PC-9 (cell line): ENCODE results near the gene LIN7A. TPM values are rescaled to one million over a fixed set of nuclear protein-coding genes. Genes with fewer than 3 reads are reported as not detected.

Experiments used
- BruUV-seq: library from RNA; stranded (reverse); fragments of 400-500 nt; replicated peaks from 2 replicates; lab custom pipeline; 2021; lab: Mats Ljungman, UMichigan
- CTCF ChIA-PET: fragments of 300-600 bp; sonication (Branson Sonifier 250); formaldehyde crosslinking; loops from one replicate; lab custom pipeline; 2022; ENCODE audit warnings: antibody characterized with exemption; lab: Charles Lee
- POLR2A ChIA-PET: fragments of 300-600 bp; sonication (Branson Sonifier 250); formaldehyde crosslinking; loops from one replicate; lab custom pipeline; 2022; ENCODE audit warnings: antibody characterized with exemption; ENCODE audit not compliant: unreplicated experiment; lab: Charles Lee
- DNase-seq, 2 experiments: peaks; one replicate each; pipeline versions ENCODE4 v3.0.0 to v3.0.0-alpha.2; 2015 to 2022; ENCODE audit warnings: mixed read lengths in 1 of 2
- H2AFZ ChIP-seq: fragments of 200-600 bp; sonication (generic); 2 replicates; pipeline ENCODE4 v1.8.1; 2017; ENCODE audit warnings: antibody characterized with exemption
- H3F3A ChIP-seq: fragments of 200-600 bp; sonication (generic); 2 replicates; pipeline ENCODE4 v1.8.1; 2017; ENCODE audit warnings: antibody characterized with exemption, mild to moderate bottlenecking, low read depth; ENCODE audit not compliant: insufficient read depth
- H3K27ac ChIP-seq: fragments of 200-600 bp; sonication (generic); 2 replicates; pipeline ENCODE4 v1.6.1; 2016; ENCODE audit warnings: mixed run types
- H3K27me3 ChIP-seq: fragments of 200-600 bp; sonication (generic); 2 replicates; pipeline ENCODE4 v1.6.1; 2016; ENCODE audit warnings: low read depth, mixed run types; ENCODE audit not compliant: insufficient read depth
- H3K36me3 ChIP-seq: fragments of 200-600 bp; sonication (generic); 2 replicates; pipeline ENCODE4 v1.6.1; 2016; ENCODE audit warnings: low read depth, mixed run types
- H3K4me1 ChIP-seq: fragments of 200-600 bp; sonication (generic); replicated peaks from 2 replicates; pipeline ENCODE4 v1.6.1; 2016; ENCODE audit warnings: mixed run types; ENCODE audit not compliant: insufficient read depth
- H3K4me2 ChIP-seq: fragments of 200-600 bp; sonication (generic); 2 replicates; pipeline ENCODE4 v1.6.1; 2017; ENCODE audit warnings: mixed run types
- H3K4me3 ChIP-seq: fragments of 200-600 bp; sonication (generic); 2 replicates; pipeline ENCODE4 v1.6.1; 2016; ENCODE audit warnings: mixed run types
- H3K79me2 ChIP-seq: fragments of 200-600 bp; sonication (generic); 2 replicates; pipeline ENCODE4 v1.6.1; 2017; ENCODE audit warnings: low read depth, mixed run types
- H3K9me2 ChIP-seq: fragments of 200-600 bp; sonication (generic); 2 replicates; pipeline ENCODE4 v1.8.1; 2017; ENCODE audit warnings: mild to moderate bottlenecking; ENCODE audit not compliant: insufficient read depth
- H3K9me3 ChIP-seq: fragments of 200-600 bp; sonication (generic); 2 replicates; pipeline ENCODE4 v1.8.1; 2016; ENCODE audit warnings: low read depth; ENCODE audit not compliant: insufficient read depth
- H4K20me1 ChIP-seq: fragments of 200-600 bp; sonication (generic); 2 replicates; pipeline ENCODE4 v1.8.1; 2017; ENCODE audit not compliant: insufficient read depth
- CTCF ChIP-seq: fragments of 200-600 bp; sonication (generic); conservative IDR thresholded peaks from 2 replicates; pipeline ENCODE4 v1.6.1; 2017; ENCODE audit warnings: mixed run types, antibody characterized with exemption, mild to moderate bottlenecking, moderate library complexity
- EZH2 ChIP-seq: fragments of 200-600 bp; sonication (generic); IDR thresholded peaks from 2 replicates; pipeline ENCODE4 v1.8.0; 2017; ENCODE audit warnings: antibody characterized with exemption, low read depth
- intact Hi-C: fragments of 100-400 bp; cut with micrococcal nuclease; formaldehyde crosslinking; loops from one replicate; pipeline ENCODE4 v1.10.0; 2022; ENCODE audit not compliant: unreplicated experiment
- total RNA-seq: library from RNA; stranded (reverse); gene quantifications from 2 replicates; pipeline ENCODE4 v1.2.3, GENCODE V29; 2021

The LIN7A gene
- total RNA-seq, 1 experiment from 2014 or later = not detected

- Histone ChIP-seq H3F3A (no peaks in the 10 kb centered on the region), H3K9me3 (peaks cover 13% of the 10 kb centered on the region), H4K20me1 (no peaks in the 10 kb centered on the region), H3K4me3 (no peak overlapping the region), H3K4me2 (no peak overlapping the region), H3K27ac (no peak overlapping the region), H2AFZ (no peak overlapping the region), H3K79me2 (no peaks in the 10 kb centered on the region), H3K27me3 (no peaks in the 10 kb centered on the region), H3K36me3 (no peaks in the 10 kb centered on the region), H3K4me1 (peaks cover 12% of the 10 kb centered on the region), H3K9me2 (no peaks in the 10 kb centered on the region)
- DNase-seq = no peak
- no peak for TF ChIP-seq EZH2
- no peak for TF ChIP-seq CTCF
- CTCF ChIA-PET = interaction anchor here (0.6 kb wide), 1 partner anchor 388 kb away, joined by 5 read pairs; no protein-coding TSS in a partner anchor
- intact Hi-C loops = no loop called here
- BruUV-seq = no TSS peak
- POLR2A ChIA-PET = no interaction called here
Measured at GRCh38 chr12:80780746-80781145, 157.0 kb downstream of the LIN7A start.

- H3K4me1 ChIP-seq = peaks cover 12% of the 10 kb centered on the region
- no TSS peak for BruUV-seq
- CTCF ChIA-PET = no interaction called here
- no peaks in the 10 kb centered on the region for H4K20me1 ChIP-seq
- H3F3A ChIP-seq = no peaks in the 10 kb centered on the region
- H3K27me3 ChIP-seq = no peaks in the 10 kb centered on the region
- POLR2A ChIA-PET = interaction anchor here (0.5 kb wide), 1 partner anchor 306 kb away, joined by 4 read pairs; no protein-coding TSS in a partner anchor
- peak overlapping the region; percentile 83 for H2AFZ ChIP-seq
- TF ChIP-seq EZH2 (no peak), CTCF (no peak)
- intact Hi-C loops = no loop called here
- H3K9me3 ChIP-seq = peaks cover 13% of the 10 kb centered on the region
- H3K4me3 ChIP-seq = no peak overlapping the region
- no peaks in the 10 kb centered on the region for H3K9me2 ChIP-seq
- peak overlapping the region; percentile 75 for H3K27ac ChIP-seq
- H3K79me2 ChIP-seq = no peaks in the 10 kb centered on the region
- H3K4me2 ChIP-seq = peak overlapping the region; percentile 14; the same call in 1 of the 2 replicates
- H3K36me3 ChIP-seq = no peaks in the 10 kb centered on the region
- DNase-seq = peak; percentile 26 to 38
Measured at GRCh38 chr12:80778005-80778541, 159.7 kb downstream of the LIN7A start.

- Histone ChIP-seq H3K4me3 (no peak overlapping the region), H4K20me1 (no peaks in the 10 kb centered on the region), H2AFZ (peak overlapping the region; percentile 83), H3K79me2 (no peaks in the 10 kb centered on the region), H3K4me2 (peak overlapping the region; percentile 14; the same call in 1 of the 2 replicates), H3K9me2 (no peaks in the 10 kb centered on the region), H3K4me1 (peaks cover 12% of the 10 kb centered on the region), H3K36me3 (no peaks in the 10 kb centered on the region), H3K27me3 (no peaks in the 10 kb centered on the region), H3K27ac (peak overlapping the region; percentile 75), H3F3A (no peaks in the 10 kb centered on the region), H3K9me3 (peaks cover 13% of the 10 kb centered on the region)
- no peak for TF ChIP-seq EZH2
- TF ChIP-seq CTCF = no peak
- ChIA-PET CTCF (no interaction called here), POLR2A (no interaction called here)
- BruUV-seq = no TSS peak
- DNase-seq = no peak
- intact Hi-C loops = no loop called here
Measured at GRCh38 chr12:80777587-80777986, 160.1 kb downstream of the LIN7A start.
